HG02981 (cell line): Measurements from ENCODE around the gene TESPA1.

Experiments
- ATAC-seq: cut with Tn5 transposase; IDR thresholded peaks from one replicate; pipeline ENCODE4 v1.9.1; 2021; ENCODE audit warnings: mild to moderate bottlenecking, moderate library complexity; ENCODE audit not compliant: unreplicated experiment

TESPA1 gene

DNA sequence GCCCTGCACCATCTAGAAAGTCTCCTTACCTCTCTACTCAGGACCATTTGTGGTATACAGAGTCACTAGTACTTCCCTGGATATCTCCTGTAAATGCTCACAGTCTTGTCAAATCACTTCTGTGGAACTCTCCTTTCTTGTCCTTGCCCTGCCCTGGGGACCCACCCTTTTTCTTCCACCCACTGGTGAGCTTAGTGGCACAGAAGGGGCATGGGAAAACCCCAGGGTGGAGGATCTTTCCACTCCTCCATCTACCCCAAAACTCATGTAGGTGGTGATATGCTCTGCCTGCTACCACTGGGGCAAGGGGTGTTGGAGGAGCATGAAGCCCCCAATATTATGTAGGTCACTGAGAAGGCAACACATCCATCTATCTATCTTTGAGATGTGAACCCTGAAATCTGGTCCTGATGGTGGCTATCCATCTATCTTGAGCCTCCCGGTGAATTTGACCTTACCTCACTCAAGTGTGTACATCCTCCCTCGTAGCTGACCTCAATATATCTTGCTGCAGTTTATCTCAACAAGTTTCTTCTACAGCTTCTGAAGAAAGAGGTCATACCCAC, 943 bp downstream of the TESPA1 start:
- ATAC-seq = no peak

DNA sequence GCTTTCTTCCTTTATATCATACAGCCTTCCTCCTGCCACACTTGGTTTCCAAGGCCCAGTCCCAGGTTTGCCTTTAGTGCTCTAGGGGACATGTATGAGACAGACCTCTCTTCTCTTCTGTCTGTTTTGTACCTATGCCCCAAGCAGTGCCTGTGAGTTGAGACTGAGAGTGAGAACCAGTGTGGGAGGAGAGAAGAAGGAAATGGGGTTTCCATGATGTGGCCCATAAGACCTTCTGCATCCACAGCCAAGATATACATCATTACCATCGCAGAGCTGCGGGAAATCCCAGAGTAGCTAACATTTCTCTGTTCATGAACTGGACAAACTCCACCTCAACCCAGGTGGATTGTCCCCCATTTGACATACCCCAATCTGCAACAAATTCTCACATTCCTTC, 2.8 kb downstream of the TESPA1 start:
- no peak for ATAC-seq

DNA sequence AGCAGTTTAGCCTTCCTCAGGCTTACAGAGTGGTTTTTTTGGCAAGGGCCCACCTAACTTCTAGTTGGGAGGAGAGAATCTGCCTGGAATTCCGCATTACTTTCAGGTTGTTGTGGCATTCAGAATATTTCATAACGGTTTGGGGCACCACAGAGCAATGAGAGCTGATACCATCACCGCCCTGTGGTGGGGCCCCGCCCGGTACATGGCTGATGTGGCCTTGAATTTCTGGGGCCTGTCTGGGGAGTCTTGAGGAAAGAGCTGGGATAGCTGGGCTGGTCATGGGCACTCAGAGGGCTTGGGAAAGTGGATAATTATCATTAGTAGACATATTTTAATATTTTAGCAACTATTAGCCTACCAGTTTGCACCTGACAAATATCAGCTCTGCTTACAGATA, 4.2 kb downstream of the TESPA1 start:
- ATAC-seq = no peak

DNA sequence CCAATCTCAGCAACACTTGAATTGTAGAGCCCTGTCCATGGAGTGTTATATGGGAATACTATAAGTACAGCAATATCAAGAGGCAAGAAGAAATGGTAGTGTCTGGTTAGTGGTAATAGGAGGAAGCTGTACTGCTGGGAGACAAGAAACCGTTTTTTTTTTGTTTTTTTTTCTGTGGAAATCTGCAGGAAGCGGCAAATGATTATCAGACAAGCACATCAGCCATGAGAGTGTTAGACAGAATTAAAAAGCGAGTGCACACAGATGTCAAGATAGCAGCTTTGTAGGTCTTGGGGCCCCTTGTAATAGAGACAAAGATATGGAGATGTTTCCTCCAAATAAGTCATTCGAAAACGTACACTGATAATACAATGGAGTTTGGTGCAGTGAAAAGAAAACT, 6.7 kb downstream of the TESPA1 start:
- ATAC-seq = no peak

DNA sequence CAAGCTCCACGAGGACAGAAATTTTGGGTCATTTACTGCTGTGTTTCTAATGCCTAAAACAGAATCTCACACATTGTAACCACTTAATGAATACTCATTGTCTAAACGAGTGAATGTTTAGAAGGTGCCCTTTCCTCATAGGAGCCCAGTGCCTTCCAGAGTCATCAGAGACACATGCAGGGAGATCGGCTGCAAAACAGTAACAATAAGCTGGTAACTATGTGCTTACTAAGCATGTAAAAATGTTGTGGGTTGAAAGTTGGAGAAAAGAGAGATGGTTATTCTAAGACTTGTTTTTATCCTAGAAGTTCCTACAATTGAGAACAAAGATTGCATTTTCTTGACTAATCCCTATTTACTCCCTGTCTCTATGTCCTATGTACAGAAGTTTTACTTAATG, 7.4 kb downstream of the TESPA1 start:
- no peak for ATAC-seq

DNA sequence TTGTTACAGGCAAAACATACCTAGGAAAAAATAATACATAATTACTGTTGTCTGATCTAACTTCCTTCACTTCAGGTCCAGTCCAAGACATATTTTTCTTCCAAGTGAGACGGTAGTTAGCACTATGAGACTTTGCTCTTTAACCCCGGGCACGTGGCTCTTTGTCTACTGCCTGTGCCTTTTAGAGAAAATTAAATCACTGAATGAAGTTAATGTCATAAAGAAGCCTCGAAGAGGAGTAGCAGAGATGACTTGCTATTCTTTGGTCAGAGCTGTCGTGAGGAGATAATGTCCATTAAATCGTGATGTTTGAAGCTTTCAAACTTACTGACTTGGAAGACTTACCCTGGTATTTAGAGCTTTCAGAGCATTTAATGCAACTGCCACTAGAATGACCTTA, 8.7 kb downstream of the TESPA1 start:
- no peak for ATAC-seq

DNA sequence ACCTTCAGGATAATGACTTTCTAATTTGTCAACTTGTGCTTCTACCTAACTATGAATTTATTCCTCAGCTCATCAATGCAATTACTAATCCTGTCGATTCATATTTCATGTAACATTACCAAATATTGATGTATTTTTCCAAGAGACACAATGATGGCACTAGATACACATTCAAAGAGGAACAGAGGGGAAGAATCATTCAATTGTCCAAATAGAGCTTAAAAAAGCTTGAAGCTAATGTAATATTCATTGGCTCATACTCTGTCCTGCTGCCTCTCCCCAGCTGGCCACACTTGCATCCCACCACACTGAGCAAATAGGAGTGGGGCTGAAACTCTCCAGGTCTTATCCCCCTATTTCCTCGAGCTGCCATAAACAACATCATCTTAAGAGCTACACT, 9.3 kb downstream of the TESPA1 start:
- ATAC-seq = no peak

DNA sequence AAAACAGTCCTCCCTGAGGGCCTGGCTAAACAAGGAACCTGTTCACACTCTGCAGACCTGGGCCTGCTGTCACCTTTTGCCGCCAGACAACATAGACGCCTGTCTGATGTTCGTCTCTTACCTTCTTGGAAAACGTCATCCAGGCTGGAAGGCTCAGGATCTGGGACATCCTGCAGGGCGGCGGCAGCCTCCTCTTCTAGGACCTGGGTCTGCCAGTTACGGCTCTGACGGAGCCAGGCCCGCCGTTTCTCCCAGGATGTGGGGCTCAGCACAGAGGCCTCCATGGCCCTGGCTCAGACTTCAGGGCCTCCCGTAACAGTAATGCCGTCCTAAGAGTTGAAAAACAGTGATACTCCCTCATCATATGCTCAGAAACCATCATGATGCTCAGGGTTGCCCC, 10.3 kb downstream of the TESPA1 start:
- ATAC-seq = no peak

DNA sequence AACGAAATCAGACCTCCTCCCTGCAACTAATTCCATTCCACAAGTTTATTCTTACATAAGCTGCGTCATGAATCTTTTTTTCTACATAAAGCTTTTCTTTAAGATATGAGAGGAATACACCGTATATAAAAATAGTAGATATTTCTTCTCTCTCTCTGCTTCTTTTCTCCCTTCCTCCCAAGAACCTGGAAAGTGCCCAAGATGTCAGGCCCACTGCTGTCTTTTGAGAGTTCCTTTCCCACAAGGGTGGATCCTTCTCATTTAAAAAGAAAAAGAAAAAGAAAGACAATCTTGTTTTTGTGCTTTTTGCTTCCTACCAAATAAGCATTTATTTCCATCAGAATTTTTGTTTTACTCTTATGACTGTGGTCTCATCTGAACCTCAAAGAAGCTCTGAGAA, 11.0 kb downstream of the TESPA1 start:
- no peak for ATAC-seq

DNA sequence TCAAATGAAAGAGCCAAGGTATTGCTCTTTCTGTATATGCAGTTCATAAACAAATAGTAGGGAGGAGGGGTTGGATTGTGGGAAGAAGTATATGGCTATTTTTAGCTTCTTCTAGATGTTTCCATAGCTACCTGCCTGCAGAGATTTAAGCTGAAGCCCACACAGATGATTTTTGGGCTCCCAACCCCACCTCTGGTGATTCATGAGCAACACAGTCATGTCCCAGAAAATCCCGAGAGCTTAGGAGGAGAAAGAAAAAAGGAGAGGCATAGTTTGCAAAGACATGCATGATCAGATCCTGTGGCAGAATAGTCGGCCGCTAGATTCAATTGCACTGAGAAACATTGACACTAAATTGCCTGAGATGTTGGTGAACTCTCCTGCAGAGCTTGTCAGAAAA, 13.8 kb downstream of the TESPA1 start:
- ATAC-seq = no peak

DNA sequence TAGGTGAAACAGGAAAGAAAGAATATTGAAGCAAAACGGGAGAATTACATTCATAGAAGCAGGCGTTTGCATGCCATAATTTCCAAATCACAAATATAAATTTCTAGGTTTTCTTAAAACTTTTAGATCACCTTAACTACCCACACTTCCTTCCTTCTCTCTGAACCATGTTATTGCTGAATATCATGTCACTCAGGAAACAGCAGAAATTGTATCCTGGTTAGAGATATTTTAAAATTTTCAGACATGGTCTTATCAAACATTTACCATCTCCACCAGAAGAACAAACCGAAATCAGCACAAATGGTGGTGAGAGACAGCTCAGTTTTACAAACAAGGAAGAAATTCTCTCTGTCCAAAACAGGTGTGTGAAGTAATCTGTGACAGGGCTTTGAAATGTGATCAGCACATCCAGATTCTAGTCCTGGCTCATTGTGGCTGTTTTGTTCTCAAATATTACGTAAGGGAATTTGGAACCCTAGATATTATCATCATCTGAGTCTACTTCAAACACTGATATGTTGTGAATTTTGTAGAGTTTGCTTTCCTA, 16.3 kb downstream of the TESPA1 start:
- no peak for ATAC-seq

DNA sequence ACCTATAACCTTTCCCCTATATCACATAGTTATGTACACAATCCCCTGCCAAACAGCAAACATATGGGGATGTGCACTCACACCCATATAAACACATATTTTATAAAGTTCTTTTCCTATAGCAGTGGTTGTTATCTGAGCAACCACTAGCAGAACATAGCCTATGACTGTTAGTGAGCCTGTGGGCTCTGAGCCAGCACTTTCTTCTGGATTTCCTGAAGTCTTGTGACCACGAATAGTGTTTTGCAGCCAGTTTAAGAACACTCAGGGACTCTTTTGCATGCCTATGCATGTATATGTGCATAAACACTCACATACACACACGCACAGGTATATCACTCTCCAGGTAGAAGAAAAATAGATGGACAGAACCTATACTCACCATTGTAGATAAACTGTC, 17.1 kb downstream of the TESPA1 start:
- no peak for ATAC-seq

DNA sequence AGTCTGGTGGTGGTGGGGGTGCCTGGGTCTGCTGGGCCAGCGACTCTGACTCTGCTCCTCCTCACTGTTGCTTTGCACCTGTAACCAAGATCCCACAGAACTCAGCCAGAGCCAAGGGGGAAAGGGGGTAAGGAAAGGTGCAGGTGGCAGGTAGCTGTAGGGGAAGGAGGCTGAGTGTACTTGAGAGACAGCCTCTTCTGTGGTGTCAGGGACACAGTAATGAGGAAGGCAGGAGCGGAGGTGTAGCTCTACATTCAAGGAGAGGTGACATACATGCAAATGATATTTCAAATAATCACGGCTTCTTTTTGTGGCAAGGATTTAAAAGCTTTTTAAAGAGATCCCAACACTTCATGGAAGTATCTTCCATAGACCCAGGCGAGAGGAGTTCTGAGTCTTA, 23.4 kb downstream of the TESPA1 start:
- no peak for ATAC-seq

DNA sequence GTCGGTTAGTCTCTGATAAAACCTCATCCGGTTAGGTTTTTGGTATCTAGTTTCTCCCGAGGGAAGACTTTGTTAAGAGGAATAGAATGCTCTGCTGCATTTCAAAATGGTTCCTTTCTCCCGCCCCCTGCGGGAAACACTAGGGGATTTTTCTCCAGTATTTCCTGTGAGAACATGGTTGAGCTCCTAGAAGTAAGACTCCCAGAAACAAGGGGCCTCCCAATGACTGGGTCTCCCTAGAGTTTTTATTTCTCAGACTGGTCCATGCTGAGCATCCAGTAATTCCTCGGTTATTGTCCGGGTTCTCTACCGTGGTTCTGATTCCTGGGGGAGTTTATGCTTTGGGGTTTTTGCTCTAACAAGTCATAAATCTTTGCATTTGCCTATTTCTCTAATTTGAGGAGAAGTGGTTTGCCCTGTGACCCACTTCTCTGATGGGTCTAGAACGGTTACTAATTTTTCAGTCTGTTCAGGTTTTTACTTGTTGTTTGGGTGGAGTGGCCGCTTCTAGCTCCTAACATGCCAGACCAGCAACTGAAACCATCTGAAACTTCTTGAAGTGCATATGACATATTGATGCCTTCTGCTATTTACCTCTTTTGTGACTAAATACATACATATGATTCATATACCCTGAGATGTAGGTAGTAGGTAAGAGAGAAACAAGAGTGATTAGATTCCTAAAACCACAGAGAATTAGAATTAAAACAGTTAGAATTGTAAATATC, 25.1 kb downstream of the TESPA1 start:
- ATAC-seq = peak; percentile 72

DNA sequence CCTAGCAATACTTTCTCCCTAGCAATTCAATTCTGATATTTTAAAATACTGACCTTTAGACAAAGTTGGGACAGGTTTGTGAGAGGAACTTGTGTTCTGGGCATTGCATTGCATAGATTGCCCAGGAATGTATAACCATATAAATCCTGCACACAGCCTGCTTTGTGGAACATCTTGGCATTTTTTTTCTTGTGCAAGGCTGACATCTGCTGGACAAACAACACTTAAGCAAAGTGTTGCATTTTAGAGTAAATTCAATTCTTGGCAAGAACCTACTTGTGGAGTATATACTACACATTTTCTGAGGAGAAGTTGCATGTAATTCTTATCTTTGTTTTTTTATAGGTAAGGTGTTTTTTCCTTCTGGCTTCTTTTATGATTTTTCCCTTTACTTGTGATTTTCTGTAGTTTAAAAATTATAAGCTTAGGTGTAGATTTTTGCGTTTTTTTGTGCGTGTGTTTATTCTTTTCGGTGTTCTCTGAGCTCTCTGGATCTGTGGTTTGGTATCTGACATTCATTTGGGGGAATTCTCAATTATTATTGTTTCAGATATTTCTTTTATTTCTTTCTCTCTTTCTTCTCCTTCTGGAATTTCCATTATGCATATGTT, 26.4 kb downstream of the TESPA1 start:
- ATAC-seq = peak; percentile 35

DNA sequence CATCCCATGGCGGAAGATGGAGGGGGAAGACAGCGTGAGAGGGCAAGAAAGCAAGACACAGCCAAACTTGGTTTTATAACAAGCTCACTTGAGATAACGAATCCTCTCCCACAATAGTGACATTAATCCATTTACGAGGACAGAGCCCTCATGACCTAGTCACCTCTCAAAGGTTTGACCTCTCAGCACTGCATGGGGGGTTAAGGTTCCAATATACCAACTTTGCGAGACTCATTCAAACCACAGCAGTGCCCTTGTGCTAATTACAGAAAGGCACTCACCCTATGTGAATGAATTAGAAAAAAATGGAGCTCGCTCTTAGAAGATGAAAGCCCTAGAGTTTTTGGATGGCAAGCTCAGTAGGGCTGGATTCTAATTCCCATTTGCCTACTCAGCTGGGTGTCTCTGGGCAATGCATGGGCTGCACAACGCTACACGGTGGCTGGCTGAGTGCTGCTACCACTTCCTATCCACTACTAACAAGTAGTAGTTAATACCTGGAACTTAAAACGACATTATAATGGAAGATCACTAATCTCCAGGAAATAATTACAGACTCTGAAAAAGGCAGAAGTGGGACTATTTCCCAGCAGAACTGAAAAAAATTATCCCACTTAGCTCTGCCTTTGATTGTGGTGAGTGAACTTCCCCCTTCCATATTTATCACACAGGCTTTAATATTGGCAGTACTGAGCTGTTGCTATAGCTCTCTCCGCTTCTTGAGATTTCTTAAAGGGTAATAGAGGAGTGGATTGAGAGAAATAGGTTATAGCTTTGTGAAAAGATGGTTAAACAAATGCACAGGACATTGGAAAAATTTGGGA, 27.5 kb downstream of the TESPA1 start:
- no peak for ATAC-seq

DNA sequence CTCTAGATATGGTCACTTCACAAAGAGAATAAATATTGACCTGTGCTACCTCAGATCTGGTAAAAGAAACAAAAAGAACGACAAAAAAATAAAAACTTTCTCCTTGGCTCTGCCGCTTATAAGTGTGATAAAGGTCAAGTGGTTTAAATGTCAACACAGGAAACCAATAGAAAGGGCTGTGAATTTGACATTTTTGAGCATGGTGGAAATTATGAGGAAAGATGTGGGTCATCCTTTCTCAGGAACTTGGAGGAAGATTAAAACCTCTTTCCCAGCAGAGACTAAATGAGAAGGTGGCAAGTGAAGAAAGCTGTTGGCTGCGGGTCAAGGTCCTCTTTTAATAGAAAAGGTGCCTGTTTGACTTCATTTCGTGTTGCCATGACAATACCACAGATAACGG, 28.2 kb downstream of the TESPA1 start:
- no peak for ATAC-seq

DNA sequence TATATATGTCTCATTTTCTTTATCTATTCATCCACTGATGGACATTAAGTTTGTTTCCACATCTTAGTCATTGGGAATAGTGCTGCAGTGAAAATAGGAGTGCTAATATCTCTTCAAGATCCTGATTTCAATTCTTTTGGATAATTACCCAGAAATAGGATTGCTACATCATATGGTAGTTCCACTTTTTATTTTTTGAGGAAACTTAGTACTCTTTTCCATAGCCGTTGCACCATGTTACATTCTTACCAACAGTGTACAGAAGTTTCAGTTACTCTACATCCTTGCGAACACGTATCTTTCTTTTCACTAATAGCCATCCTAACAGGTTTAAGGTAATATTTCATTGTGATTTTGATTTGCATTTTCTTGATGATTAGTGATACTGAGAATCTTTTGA, 29.8 kb downstream of the TESPA1 start:
- ATAC-seq = no peak

DNA sequence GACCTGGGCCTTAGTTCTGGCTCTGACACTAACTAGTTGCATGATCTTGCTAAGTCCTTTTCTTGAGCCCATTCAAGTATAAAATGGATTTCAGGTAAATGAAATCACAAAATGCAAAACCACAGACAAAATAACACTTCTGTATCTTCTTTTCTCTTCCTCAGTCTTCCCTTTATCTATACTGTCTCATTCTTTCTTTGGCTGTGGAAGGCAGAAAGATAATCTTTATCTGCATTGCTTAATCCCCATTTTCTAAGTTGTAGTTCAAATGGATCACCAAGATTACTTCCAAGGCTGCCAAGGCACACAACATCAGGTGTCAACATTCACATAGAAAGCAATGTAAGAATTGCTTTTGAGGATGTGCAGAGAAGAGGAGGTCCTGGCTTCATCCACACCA, 30.3 kb downstream of the TESPA1 start:
- no peak for ATAC-seq

DNA sequence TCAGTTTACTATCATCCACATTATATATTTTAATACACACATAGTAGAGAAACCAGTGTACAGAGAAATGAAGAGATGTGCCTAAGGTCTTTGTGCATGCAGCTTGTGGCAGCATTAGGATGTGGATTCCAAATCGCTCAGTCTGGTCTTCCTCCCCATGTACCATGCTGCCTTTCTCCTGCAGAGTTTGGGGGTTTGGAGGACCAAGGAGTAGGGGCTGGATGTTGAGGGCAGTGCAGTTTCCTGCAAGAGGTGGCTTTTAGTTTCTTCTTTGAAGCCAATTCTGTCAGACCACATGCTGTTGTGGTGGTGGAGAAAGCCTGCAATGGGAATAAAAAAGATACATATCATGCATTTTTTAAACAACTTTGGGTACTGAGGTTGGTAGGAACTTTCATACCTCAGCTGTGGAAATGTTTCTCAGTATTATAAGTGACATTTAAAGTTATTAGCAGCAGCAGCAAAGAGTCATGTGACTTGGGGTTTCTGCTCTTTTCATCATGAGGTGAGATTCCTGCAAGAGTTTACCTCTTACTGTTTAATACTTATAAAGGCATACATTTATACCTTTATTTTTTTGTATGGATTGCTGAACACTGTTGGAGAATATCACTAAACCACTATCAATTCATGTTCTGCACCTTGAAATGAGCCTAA, 34.4 kb downstream of the TESPA1 start:
- no peak for ATAC-seq
